ENCODE results near the gene RGS9.

- TF ChIP-seq POLR2A (IDR thresholded peaks at IDR 0.05; ENCODE audit: low read length): no peak
- no peak for TF ChIP-seq GATA1 (IDR thresholded peaks at IDR 0.05; ENCODE audit: low read depth, low read length)
Measured at GRCh38 chr17:65231086-65231485, 93.9 kb downstream of the RGS9 start.

Measured in erythroblast (primary cell).